ENCODE results near the gene ZMIZ2. TPM values are rescaled to one million over a fixed set of nuclear protein-coding genes. Genes with fewer than 3 reads are reported as not detected.

ZMIZ2 gene
- total RNA-seq, 1 experiment from 2014 or later, result 91.3 TPM

- H3K27ac ChIP-seq (ENCODE audit: low read depth, low read length), result peak overlapping the region; percentile 29; the same call in 1 of the 2 replicates
- intact Hi-C loops (cut with micrococcal nuclease), result no loop called here
- no peak overlapping the region for H3K9ac ChIP-seq (ENCODE audit: low read length)
- H2AFZ ChIP-seq (ENCODE audit: low read depth, low read length, poor library complexity, severe bottlenecking), result no peak overlapping the region
- H3K36me3 ChIP-seq (ENCODE audit: control insufficient read depth in 1 of 2, insufficient read depth in 2 of 2, low read length in 2 of 2), result peaks cover 2 to 3% of the 10 kb centered on the region in 2 experiments; a peak in 2 of 4 replicates
- no peak for DNase-seq (ENCODE audit: low read depth, low spot score)
- no peak for ATAC-seq
- CTCF ChIA-PET, result no interaction called here
- no peaks in the 10 kb centered on the region for H3K27me3 ChIP-seq (ENCODE audit: insufficient read depth, low read length)
- no peaks in the 10 kb centered on the region for H4K20me1 ChIP-seq (ENCODE audit: insufficient read depth)
- RAD21 ChIA-PET (ENCODE audit: low non-redundant PET in 1 of 2, low total read pairs in 2 of 2, uncharacterized antibody in 2 of 2, unreplicated experiment in 2 of 2), result no interaction called here
- H3K4me3 ChIP-seq (replicated peaks in 1 of 2; ENCODE audit: low read depth in 1 of 2, low read length in 2 of 2), result 0 out of 4 replicates have a peak overlapping the region, but pooled peaks of 1 of the 2 experiments have one; percentile 83
- H3K4me1 ChIP-seq (ENCODE audit: control insufficient read depth in 1 of 2, insufficient read depth in 2 of 2, low read length in 2 of 2), result peaks cover 18 to 35% of the 10 kb centered on the region in 2 experiments
- peaks cover 55% of the 10 kb centered on the region for H3K79me2 ChIP-seq (ENCODE audit: insufficient read depth, low read length)
- no peaks in the 10 kb centered on the region for H3K9me2 ChIP-seq (ENCODE audit: insufficient read depth)
- POLR2A ChIA-PET, result no interaction called here
- peak overlapping the region; percentile 77 for H3K4me2 ChIP-seq (ENCODE audit: low read length)
- H3K9me3 ChIP-seq (ENCODE audit: control insufficient read depth in 1 of 2, insufficient read depth in 1 of 2, low read depth in 1 of 2, low read length in 2 of 2), result no peaks in the 10 kb centered on the region
- no TSS peak for BruUV-seq (replicated peaks)
- TF ChIP-seq ZFX (IDR thresholded peaks at IDR 0.05) (no peak), EGR1 (IDR thresholded peaks at IDR 0.05; ENCODE audit: low read depth) (no peak), CEBPB (IDR thresholded peaks at IDR 0.05; ENCODE audit: low read depth) (no peak), SRF (IDR thresholded peaks at IDR 0.05; ENCODE audit: low read depth) (no peak), EZH2 (IDR thresholded peaks at IDR 0.05) (no peak), FOSL1 (IDR thresholded peaks at IDR 0.05; ENCODE audit: low read depth) (no peak), POLR2AphosphoS5 (IDR thresholded peaks at IDR 0.05; ENCODE audit: low read depth, low read length) (no peak), RAD21 (IDR thresholded peaks at IDR 0.05; ENCODE audit: low read depth) (no peak), TCF7L2 (IDR thresholded peaks at IDR 0.05; ENCODE audit: borderline replicate concordance, extremely low read depth, insufficient read depth, insufficient read length) (no peak), CBX3 (IDR thresholded peaks at IDR 0.05; ENCODE audit: low read depth) (no peak), ELF1 (IDR thresholded peaks at IDR 0.05; ENCODE audit: borderline replicate concordance, low read depth) (no peak), SIN3A (IDR thresholded peaks at IDR 0.05; ENCODE audit: low read depth) (no peak), MAX (IDR thresholded peaks at IDR 0.05) (no peak), POLR2A (IDR thresholded peaks at IDR 0.05; ENCODE audit: borderline replicate concordance, extremely low read depth, insufficient read depth, insufficient read length) (no peak), ATF3 (IDR thresholded peaks at IDR 0.05) (no peak)
- TF ChIP-seq, protein P1, sequence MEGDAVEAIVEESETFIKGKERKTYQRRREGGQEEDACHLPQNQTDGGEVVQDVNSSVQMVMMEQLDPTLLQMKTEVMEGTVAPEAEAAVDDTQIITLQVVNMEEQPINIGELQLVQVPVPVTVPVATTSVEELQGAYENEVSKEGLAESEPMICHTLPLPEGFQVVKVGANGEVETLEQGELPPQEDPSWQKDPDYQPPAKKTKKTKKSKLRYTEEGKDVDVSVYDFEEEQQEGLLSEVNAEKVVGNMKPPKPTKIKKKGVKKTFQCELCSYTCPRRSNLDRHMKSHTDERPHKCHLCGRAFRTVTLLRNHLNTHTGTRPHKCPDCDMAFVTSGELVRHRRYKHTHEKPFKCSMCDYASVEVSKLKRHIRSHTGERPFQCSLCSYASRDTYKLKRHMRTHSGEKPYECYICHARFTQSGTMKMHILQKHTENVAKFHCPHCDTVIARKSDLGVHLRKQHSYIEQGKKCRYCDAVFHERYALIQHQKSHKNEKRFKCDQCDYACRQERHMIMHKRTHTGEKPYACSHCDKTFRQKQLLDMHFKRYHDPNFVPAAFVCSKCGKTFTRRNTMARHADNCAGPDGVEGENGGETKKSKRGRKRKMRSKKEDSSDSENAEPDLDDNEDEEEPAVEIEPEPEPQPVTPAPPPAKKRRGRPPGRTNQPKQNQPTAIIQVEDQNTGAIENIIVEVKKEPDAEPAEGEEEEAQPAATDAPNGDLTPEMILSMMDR (IDR thresholded peaks at IDR 0.05 in 2 of 3, conservative IDR thresholded peaks at IDR 0.05 in 1 of 3; ENCODE audit: borderline replicate concordance in 1 of 3, insufficient read depth in 1 of 3, low read depth in 2 of 3, low read length in 2 of 3), result no peak
- TF ChIP-seq, protein P2, sequence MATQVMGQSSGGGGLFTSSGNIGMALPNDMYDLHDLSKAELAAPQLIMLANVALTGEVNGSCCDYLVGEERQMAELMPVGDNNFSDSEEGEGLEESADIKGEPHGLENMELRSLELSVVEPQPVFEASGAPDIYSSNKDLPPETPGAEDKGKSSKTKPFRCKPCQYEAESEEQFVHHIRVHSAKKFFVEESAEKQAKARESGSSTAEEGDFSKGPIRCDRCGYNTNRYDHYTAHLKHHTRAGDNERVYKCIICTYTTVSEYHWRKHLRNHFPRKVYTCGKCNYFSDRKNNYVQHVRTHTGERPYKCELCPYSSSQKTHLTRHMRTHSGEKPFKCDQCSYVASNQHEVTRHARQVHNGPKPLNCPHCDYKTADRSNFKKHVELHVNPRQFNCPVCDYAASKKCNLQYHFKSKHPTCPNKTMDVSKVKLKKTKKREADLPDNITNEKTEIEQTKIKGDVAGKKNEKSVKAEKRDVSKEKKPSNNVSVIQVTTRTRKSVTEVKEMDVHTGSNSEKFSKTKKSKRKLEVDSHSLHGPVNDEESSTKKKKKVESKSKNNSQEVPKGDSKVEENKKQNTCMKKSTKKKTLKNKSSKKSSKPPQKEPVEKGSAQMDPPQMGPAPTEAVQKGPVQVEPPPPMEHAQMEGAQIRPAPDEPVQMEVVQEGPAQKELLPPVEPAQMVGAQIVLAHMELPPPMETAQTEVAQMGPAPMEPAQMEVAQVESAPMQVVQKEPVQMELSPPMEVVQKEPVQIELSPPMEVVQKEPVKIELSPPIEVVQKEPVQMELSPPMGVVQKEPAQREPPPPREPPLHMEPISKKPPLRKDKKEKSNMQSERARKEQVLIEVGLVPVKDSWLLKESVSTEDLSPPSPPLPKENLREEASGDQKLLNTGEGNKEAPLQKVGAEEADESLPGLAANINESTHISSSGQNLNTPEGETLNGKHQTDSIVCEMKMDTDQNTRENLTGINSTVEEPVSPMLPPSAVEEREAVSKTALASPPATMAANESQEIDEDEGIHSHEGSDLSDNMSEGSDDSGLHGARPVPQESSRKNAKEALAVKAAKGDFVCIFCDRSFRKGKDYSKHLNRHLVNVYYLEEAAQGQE (IDR thresholded peaks at IDR 0.05; ENCODE audit: low read depth), result no peak
Observed at GRCh38 chr7:44750424-44750823, 1.8 kb downstream of the ZMIZ2 start.

All from HCT116 (cell line).